Uterus (tissue), 4 donors: ENCODE measurements around the gene NCOA1. TPM values are rescaled to one million over a fixed set of nuclear protein-coding genes. Genes with fewer than 3 reads are reported as not detected.

Source experiments
- DNase-seq, 2 donors: peaks; one replicate each; pipeline ENCODE4 v3.0.0-alpha.2; 2019 to 2020
- H3K27ac ChIP-seq, 2 donors: fragments of 200-600 bp; sonication (generic); 1 replicate in 1 of 2; 2 replicates in 1 of 2; pipeline ENCODE4 v1.5.1; 2016 to 2018
- H3K27me3 ChIP-seq, 2 donors: fragments of 200-600 bp; sonication (generic); one replicate each; pipeline ENCODE4 v1.5.1; 2018 to 2019; ENCODE audit warnings: control low read depth in 1 of 2
- H3K36me3 ChIP-seq, 2 donors: fragments of 200-600 bp; sonication (generic); one replicate each; pipeline ENCODE4 v1.5.1; 2019; ENCODE audit warnings: control low read depth in 1 of 2
- H3K4me1 ChIP-seq, 2 donors: fragments of 200-600 bp; sonication (generic); one replicate each; pipeline ENCODE4 v1.5.1; 2018 to 2019; ENCODE audit warnings: control low read depth in 1 of 2
- H3K4me3 ChIP-seq, 2 donors: fragments of 200-600 bp; sonication (generic); 1 replicate in 1 of 2; 2 replicates in 1 of 2; pipeline ENCODE4 v1.5.1; 2018 to 2019; ENCODE audit warnings: mild to moderate bottlenecking in 1 of 2
- H3K9me3 ChIP-seq, 2 donors: fragments of 200-600 bp; sonication (generic); one replicate each; pipeline ENCODE4 v1.5.1; 2019; ENCODE audit warnings: control low read depth in 1 of 2
- POLR2A ChIP-seq, 2 donors: fragments of 450-650 bp; IDR thresholded peaks; one replicate each; pipeline ENCODE4 v1.6.1; 2016; ENCODE audit warnings: antibody characterized with exemption in 2 of 2, mild to moderate bottlenecking in 1 of 2, moderate library complexity in 1 of 2
- intact Hi-C: fragments of 100-400 bp; cut with DNase I; formaldehyde crosslinking; loops from one replicate; pipeline ENCODE4 v1.15.1; 2023; ENCODE audit warnings: low total_unique reads
- total RNA-seq, 4 donors: library from RNA; depleted of rRNA in 3 of 4; stranded (reverse); fragments of >200 nt in 3 of 4; gene quantifications; one replicate each; pipeline versions ENCODE4 v1.1.0 to v1.2.4, GENCODE V29; 2014 to 2023
- TF ChIP-seq, protein P1 (sequence below), 4 experiments: fragments of 200-600 bp in 2 of 4; fragments of 450-650 bp in 2 of 4; sonication (generic) in 2 of 4; IDR thresholded peaks; one replicate each; pipeline ENCODE4 v1.5.1; 2016 to 2019; ENCODE audit warnings: antibody characterized with exemption in 4 of 4, mild to moderate bottlenecking in 2 of 4, moderate library complexity in 1 of 4
- donor health status: DM: yes; HTN: yes; CAD: no.

The NCOA1 gene
- total RNA-seq, 4 donors from 2014 or later, result 38.7 to 88.5 (median 62.0) TPM

DNA sequence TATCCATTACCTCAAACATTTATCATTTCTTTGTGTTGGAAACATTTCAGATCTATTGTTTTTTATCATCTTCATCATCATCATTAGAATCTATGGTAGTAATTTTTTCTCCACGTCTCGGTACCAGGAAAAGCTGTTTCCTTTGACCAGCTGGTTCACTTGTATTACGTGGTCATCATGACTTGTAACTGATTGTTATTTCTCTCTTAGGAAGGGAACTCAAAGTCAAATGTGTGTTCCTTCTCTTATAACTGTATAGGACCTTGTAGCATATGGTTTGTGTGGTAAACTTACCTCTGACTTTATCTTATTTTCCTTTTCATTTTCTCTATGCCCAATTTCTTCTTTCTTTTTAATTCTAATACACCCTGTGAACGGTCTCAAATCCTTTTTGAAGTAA is 16.5 kb downstream of the NCOA1 start:
- H3K4me3 ChIP-seq, result no peak overlapping the region
- H3K27me3 ChIP-seq, result no peaks in the 10 kb centered on the region
- TF ChIP-seq, protein P1, sequence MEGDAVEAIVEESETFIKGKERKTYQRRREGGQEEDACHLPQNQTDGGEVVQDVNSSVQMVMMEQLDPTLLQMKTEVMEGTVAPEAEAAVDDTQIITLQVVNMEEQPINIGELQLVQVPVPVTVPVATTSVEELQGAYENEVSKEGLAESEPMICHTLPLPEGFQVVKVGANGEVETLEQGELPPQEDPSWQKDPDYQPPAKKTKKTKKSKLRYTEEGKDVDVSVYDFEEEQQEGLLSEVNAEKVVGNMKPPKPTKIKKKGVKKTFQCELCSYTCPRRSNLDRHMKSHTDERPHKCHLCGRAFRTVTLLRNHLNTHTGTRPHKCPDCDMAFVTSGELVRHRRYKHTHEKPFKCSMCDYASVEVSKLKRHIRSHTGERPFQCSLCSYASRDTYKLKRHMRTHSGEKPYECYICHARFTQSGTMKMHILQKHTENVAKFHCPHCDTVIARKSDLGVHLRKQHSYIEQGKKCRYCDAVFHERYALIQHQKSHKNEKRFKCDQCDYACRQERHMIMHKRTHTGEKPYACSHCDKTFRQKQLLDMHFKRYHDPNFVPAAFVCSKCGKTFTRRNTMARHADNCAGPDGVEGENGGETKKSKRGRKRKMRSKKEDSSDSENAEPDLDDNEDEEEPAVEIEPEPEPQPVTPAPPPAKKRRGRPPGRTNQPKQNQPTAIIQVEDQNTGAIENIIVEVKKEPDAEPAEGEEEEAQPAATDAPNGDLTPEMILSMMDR (IDR thresholded peaks at IDR 0.05), result no peak
- TF ChIP-seq POLR2A (IDR thresholded peaks at IDR 0.05), result no peak
- H3K9me3 ChIP-seq, result no peaks in the 10 kb centered on the region
- DNase-seq, result no peak
- intact Hi-C loops, result no loop called here
- no peaks in the 10 kb centered on the region for H3K36me3 ChIP-seq
- H3K4me1 ChIP-seq, result peaks cover 0 to under 1% of the 10 kb centered on the region in 2 donors
- H3K27ac ChIP-seq, result no peak overlapping the region

- peaks cover 0 to 4% of the 10 kb centered on the region in 2 donors for H3K4me1 ChIP-seq
- no peak for TF ChIP-seq POLR2A (IDR thresholded peaks at IDR 0.05)
- TF ChIP-seq, protein P1 (IDR thresholded peaks at IDR 0.05), result no peak
Measured at GRCh38 chr2:24508878-24509277, 17.8 kb downstream of the NCOA1 start.

DNA sequence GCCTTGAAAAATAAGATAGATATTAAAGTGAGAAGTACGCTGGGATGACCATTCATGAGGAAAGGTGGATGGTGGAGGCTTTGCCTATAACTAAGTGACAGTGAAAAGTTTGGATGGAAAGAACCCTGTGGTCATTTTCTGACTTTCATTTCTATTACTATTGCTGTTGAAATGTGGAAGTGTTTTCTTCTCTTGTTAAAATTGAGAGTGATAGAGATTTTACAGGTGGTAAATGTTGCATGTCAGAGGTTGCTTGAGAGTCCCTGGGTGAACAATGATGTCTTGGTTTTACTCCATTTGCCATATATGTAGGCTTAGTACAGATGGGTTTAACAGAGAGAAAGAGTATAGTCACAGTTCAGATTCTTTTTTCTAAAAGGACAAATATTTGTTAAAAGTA is 18.4 kb downstream of the NCOA1 start:
- Histone ChIP-seq H3K27ac (no peak overlapping the region), H3K4me3 (no peak overlapping the region), H3K4me1 (peaks cover 0 to 4% of the 10 kb centered on the region in 2 donors), H3K9me3 (no peaks in the 10 kb centered on the region), H3K36me3 (no peaks in the 10 kb centered on the region), H3K27me3 (no peaks in the 10 kb centered on the region)
- no peak for TF ChIP-seq POLR2A (IDR thresholded peaks at IDR 0.05)
- TF ChIP-seq, protein P1 (IDR thresholded peaks at IDR 0.05), result no peak
- intact Hi-C loops, result no loop called here
- no peak for DNase-seq

More at GRCh38 chr2:24508878-24509277, 17.8 kb downstream of the NCOA1 start:
- H3K27me3 ChIP-seq, result no peaks in the 10 kb centered on the region
- no peak overlapping the region for H3K27ac ChIP-seq
- intact Hi-C loops, result no loop called here
- H3K9me3 ChIP-seq, result no peaks in the 10 kb centered on the region
- H3K4me3 ChIP-seq, result no peak overlapping the region
- no peaks in the 10 kb centered on the region for H3K36me3 ChIP-seq
- no peak for DNase-seq

- Histone ChIP-seq H3K27ac (no peak overlapping the region), H3K36me3 (no peaks in the 10 kb centered on the region), H3K4me1 (peaks cover 0 to 4% of the 10 kb centered on the region in 2 donors), H3K27me3 (no peaks in the 10 kb centered on the region), H3K9me3 (no peaks in the 10 kb centered on the region), H3K4me3 (no peak overlapping the region)
- no peak for DNase-seq
- intact Hi-C loops, result no loop called here
- TF ChIP-seq POLR2A (IDR thresholded peaks at IDR 0.05), result no peak
- TF ChIP-seq, protein P1 (IDR thresholded peaks at IDR 0.05), result no peak
Measured at GRCh38 chr2:24509840-24510239, 18.8 kb downstream of the NCOA1 start.

GRCh38 chr2:24510771-24511170 is 19.7 kb downstream of the NCOA1 start:
- Histone ChIP-seq H3K4me3 (no peak overlapping the region), H3K27me3 (no peaks in the 10 kb centered on the region), H3K4me1 (peaks cover 0 to 4% of the 10 kb centered on the region in 2 donors), H3K27ac (no peak overlapping the region), H3K36me3 (no peaks in the 10 kb centered on the region), H3K9me3 (no peaks in the 10 kb centered on the region)
- no peak for TF ChIP-seq POLR2A (IDR thresholded peaks at IDR 0.05)
- TF ChIP-seq, protein P1 (IDR thresholded peaks at IDR 0.05), result no peak
- intact Hi-C loops, result no loop called here
- DNase-seq, result no peak
